Subcutaneous adipose tissue (tissue), 4 donors: ENCODE data around the gene TSC22D1. TPM values are rescaled to one million over a fixed set of nuclear protein-coding genes. Genes with fewer than 3 reads are reported as not detected.

Source experiments
- CTCF ChIP-seq: fragments of 450-650 bp; IDR thresholded peaks from one replicate; pipeline ENCODE4 v1.5.1; 2016; ENCODE audit warnings: low read depth, mild to moderate bottlenecking, control low read depth, antibody characterized with exemption, moderate library complexity
- total RNA-seq, 4 donors: library from RNA; depleted of rRNA; stranded (reverse); fragments of >200 nt; gene quantifications; one replicate each; pipeline ENCODE4 v1.1.0, GENCODE V29; 2016

Gene TSC22D1
- total RNA-seq, 4 donors from 2014 or later, result 77.0 to 182 (median 92.1) TPM

- TF ChIP-seq CTCF, result no peak
Observed at GRCh38 chr13:44396701-44397580, 179.2 kb downstream of the TSC22D1 start.

- TF ChIP-seq CTCF, result no peak
Observed at GRCh38 chr13:44395976-44396694, 180.0 kb downstream of the TSC22D1 start.

GRCh38 chr13:44394658-44395057 lies 181.5 kb downstream of the TSC22D1 start:
- TF ChIP-seq CTCF, result no peak

GRCh38 chr13:44393391-44393790 lies 182.7 kb downstream of the TSC22D1 start:
- TF ChIP-seq CTCF, result no peak

GRCh38 chr13:44389876-44390275 lies 186.3 kb downstream of the TSC22D1 start:
- no peak for TF ChIP-seq CTCF

- no peak for TF ChIP-seq CTCF
Observed at GRCh38 chr13:44389060-44389666, 187.0 kb downstream of the TSC22D1 start.
